K562 (cell line): Measurements from ENCODE around the gene SCN1B. TPM values are rescaled to one million over a fixed set of nuclear protein-coding genes. Genes with fewer than 3 reads are reported as not detected.

Experiments used
- ATAC-seq: fragments of 200-7000 bp; cut with Tn5 transposase; 3 replicates; pipeline ENCODE4 v1.9.1; 2020; ENCODE audit warnings: moderate library complexity
- BruUV-seq: library from RNA; stranded (reverse); fragments of 400-500 nt; replicated peaks from 2 replicates; lab custom pipeline; 2021; lab: Mats Ljungman, UMichigan
- CTCF ChIA-PET: fragments of 300-600 bp; formaldehyde crosslinking; extraction: SDS; loops from one replicate; lab custom pipeline; 2021; ENCODE audit warnings: low intra/inter-chr PET ratio; lab: Yijun Ruan, JAX
- POLR2A ChIA-PET: fragments of 300-600, 350-650 bp; sonication (Branson Sonifier 250); formaldehyde crosslinking; extraction: SDS; loops from one replicate; lab custom pipeline; 2021; ENCODE audit warnings: antibody characterized with exemption, inconsistent platforms; lab: Yijun Ruan, JAX
- DNase-seq, 4 experiments: peaks; one replicate each; pipeline versions ENCODE4 v3.0.0 to v3.0.0-alpha.2; 2011 to 2018; ENCODE audit warnings: low spot score in 3 of 4, mixed read lengths in 3 of 4; ENCODE audit errors: extremely low read depth in 1 of 4
- FAIRE-seq: peaks from 2 replicates; lab custom pipeline; 2011; peaks lifted over from hg19 to GRCh38; lab: Jason Lieb, UNC
- H2AFZ ChIP-seq: 2 replicates; pipeline ENCODE4 v1.6.0; 2011; ENCODE audit warnings: low read depth, low read length, control low read depth, inconsistent platforms
- H3K27ac ChIP-seq: fragments of 200-600 bp; 3 replicates; pipeline ENCODE4 v1.8.0; 2011; ENCODE audit warnings: low read depth, mild to moderate bottlenecking, control low read depth, inconsistent platforms, low read length, moderate library complexity, mixed read lengths; ENCODE audit errors: extremely low read depth
- H3K27me3 ChIP-seq, 2 experiments: fragments of 300-600 bp in 1 of 2; 2 replicates in 1 of 2; 3 replicates in 1 of 2; pipeline versions ENCODE4 v1.6.0 to v1.8.0; 2011; ENCODE audit warnings: inconsistent platforms in 2 of 2, low read length in 2 of 2, mild to moderate bottlenecking in 1 of 2, mixed read lengths in 1 of 2, moderate library complexity in 1 of 2; ENCODE audit not compliant: control insufficient read depth in 2 of 2, insufficient read depth in 2 of 2
- H3K36me3 ChIP-seq: fragments of 300-600 bp; 3 replicates; pipeline ENCODE4 v1.8.0; 2011; ENCODE audit warnings: mild to moderate bottlenecking, low read length, inconsistent platforms; ENCODE audit not compliant: control insufficient read depth, insufficient read depth
- H3K4me1 ChIP-seq, 2 experiments: fragments of 200-600 bp in 1 of 2; replicated peaks in 1 of 2; 2 replicates in 1 of 2; 3 replicates in 1 of 2; pipeline versions ENCODE4 v1.5.1 to v1.8.0; 2011; ENCODE audit warnings: inconsistent platforms in 2 of 2, low read length in 2 of 2, mild to moderate bottlenecking in 1 of 2, mixed read lengths in 1 of 2, moderate library complexity in 1 of 2; ENCODE audit not compliant: control insufficient read depth in 2 of 2, insufficient read depth in 2 of 2
- H3K4me2 ChIP-seq: 2 replicates; pipeline ENCODE4 v1.6.1; 2011; ENCODE audit warnings: low read length, control low read depth, inconsistent platforms, mixed read lengths; ENCODE audit not compliant: insufficient read depth
- H3K4me3 ChIP-seq: fragments of 200-600 bp; sonication (generic), shearing (Covaris generic); 2 replicates; pipeline ENCODE4 v1.5.1; 2016; ENCODE audit warnings: control low read depth, inconsistent platforms
- H3K79me2 ChIP-seq: fragments of 200-600 bp; 3 replicates; pipeline ENCODE4 v1.8.0; 2011; ENCODE audit warnings: low read length, inconsistent platforms; ENCODE audit not compliant: control insufficient read depth, insufficient read depth
- H3K9ac ChIP-seq, 2 experiments: 2 replicates each; pipeline versions ENCODE4 v1.6.0 to v1.6.1; 2011; ENCODE audit warnings: low read depth in 2 of 2, low read length in 2 of 2, control low read depth in 1 of 2, inconsistent platforms in 1 of 2, mild to moderate bottlenecking in 1 of 2, mixed read lengths in 1 of 2; ENCODE audit not compliant: insufficient read depth in 1 of 2
- H3K9me1 ChIP-seq: one replicate; pipeline ENCODE4 v1.6.0; 2011; ENCODE audit warnings: inconsistent platforms, mild to moderate bottlenecking, low read length, moderate library complexity; ENCODE audit not compliant: control insufficient read depth, insufficient read depth
- H3K9me3 ChIP-seq: replicated peaks from 2 replicates; pipeline ENCODE4 v1.5.1; 2011; ENCODE audit warnings: low read depth, low read length, inconsistent platforms; ENCODE audit not compliant: control insufficient read depth, insufficient read depth
- H4K20me1 ChIP-seq: replicated peaks from 2 replicates; pipeline ENCODE4 v1.6.1; 2011; ENCODE audit warnings: low read length, inconsistent platforms, mixed read lengths; ENCODE audit not compliant: control insufficient read depth, insufficient read depth
- ARHGAP35 ChIP-seq: fragments of 450-650 bp; IDR thresholded peaks from 2 replicates; pipeline ENCODE4 v1.6.1; 2018; ENCODE audit not compliant: partially characterized antibody
- CBX3 ChIP-seq, 2 experiments: IDR thresholded peaks; 1 replicate in 1 of 2; 2 replicates in 1 of 2; pipeline ENCODE4 v1.6.1; 2012; ENCODE audit warnings: inconsistent platforms in 2 of 2, low read length in 2 of 2, borderline replicate concordance in 1 of 2, control low read depth in 1 of 2
- ELK3 ChIP-seq: fragments of 450-650 bp; formaldehyde crosslinking; IDR thresholded peaks from 2 replicates; pipeline ENCODE4 v1.4.0; 2020; ENCODE audit warnings: mild to moderate bottlenecking
- KAT7 ChIP-seq: sonication (generic); formaldehyde crosslinking; IDR thresholded peaks from 2 replicates; pipeline ENCODE4 v1.8.0; 2022; ENCODE audit warnings: missing genetic modification reagents, mild to moderate bottlenecking, borderline replicate concordance
- MAX ChIP-seq: sonication (generic); formaldehyde crosslinking; IDR thresholded peaks from 2 replicates; pipeline ENCODE4 v1.9.0; 2022; ENCODE audit warnings: mild to moderate bottlenecking, missing genetic modification reagents
- NRF1 ChIP-seq, 2 experiments: fragments of 450-650 bp; IDR thresholded peaks in 1 of 2; conservative IDR thresholded peaks in 1 of 2; 2 replicates each; pipeline ENCODE4 v1.6.1; 2014; ENCODE audit warnings: mild to moderate bottlenecking in 2 of 2
- POLR2G ChIP-seq: fragments of 200-400 bp; formaldehyde crosslinking; IDR thresholded peaks from 2 replicates; pipeline ENCODE4 v1.6.1; 2017; ENCODE audit warnings: low read depth, mild to moderate bottlenecking, antibody characterized with exemption, low read length, moderate library complexity
- RBFOX2 ChIP-seq: fragments of 200-400 bp; formaldehyde crosslinking; IDR thresholded peaks from 2 replicates; pipeline ENCODE4 v1.6.1; 2017; ENCODE audit warnings: low read depth, mild to moderate bottlenecking, low read length, moderate library complexity
- SMARCB1 ChIP-seq: IDR thresholded peaks from 2 replicates; pipeline ENCODE4 v1.6.1; 2011; ENCODE audit warnings: improper control_type of control experiment, low read depth; ENCODE audit not compliant: insufficient read length
- SMC3 ChIP-seq: conservative IDR thresholded peaks from 2 replicates; pipeline ENCODE4 v1.6.1; 2011; ENCODE audit warnings: low read depth, low read length, improper control_type of control experiment; ENCODE audit not compliant: insufficient read depth
- ZNF174 ChIP-seq: fragments of 250-450 bp; sonication (Bioruptor Pico); IDR thresholded peaks from 2 replicates; pipeline ENCODE4 v1.4.0; 2020; ENCODE audit warnings: mild to moderate bottlenecking
- WGBS: fragments of 100-300 bp; shearing (Covaris generic); methylation state at CpG from one replicate; pipeline ENCODE4 v1.1.6; 2016; ENCODE audit warnings: low coverage, mixed read lengths; ENCODE audit not compliant: insufficient coverage; ENCODE audit errors: missing lambda C conversion rate; 5-methylcytosine and 5-hydroxymethylcytosine counted together
- in situ Hi-C: fragments of 300-500 bp; cut with MboI; formaldehyde crosslinking; loops from 4 replicates; pipeline ENCODE4 v1.15.0; 2018; ENCODE audit warnings: inconsistent platforms, mixed read lengths
- intact Hi-C: fragments of 100-400 bp; cut with micrococcal nuclease; formaldehyde crosslinking; loops from 2 replicates; pipeline ENCODE4 v1.14.2; 2022
- polyA plus RNA-seq, 8 experiments: library from polyadenylated mRNA; depleted of rRNA in 4 of 8; stranded (reverse) in 5 of 8; unstranded in 3 of 8; fragments of >200 nt; fragmentation: Nextera tagmentation in 2 of 8; fragmentation: Illumina TruSeq in 1 of 8; extraction: Ambion mirVana in 2 of 8; extraction: Trizol in 1 of 8; gene quantifications; 2 replicates each; pipeline versions ENCODE4 v1.2.1 to v1.2.3, GENCODE V29; 2011 to 2014; ENCODE audit warnings: inconsistent platforms in 1 of 8, missing spikeins in 1 of 8
- total RNA-seq, 7 experiments: library from RNA; depleted of rRNA in 6 of 7; stranded (reverse); fragments of >200 nt in 6 of 7; fragmentation: Illumina TruSeq in 2 of 7; extraction: Trizol in 2 of 7; gene quantifications; 2 replicates each; pipeline versions ENCODE4 v1.2.1 to v1.2.3, GENCODE V29; 2011 to 2021; ENCODE audit warnings: low replicate concordance in 1 of 7

Gene SCN1B
- total and polyA plus RNA-seq, 9 of the 15 experiments (the other 6 are each of a cell fraction or from before 2014, with no cell fraction given) = 0.03 to 2.5 (median 0.91) TPM

GRCh38 chr19:35024095-35024494 lies 6.2 kb upstream of the SCN1B start (continued):
- TF ChIP-seq ELK3 (CRISPR knock-in tag) = no peak
- no peak for TF ChIP-seq SMARCB1
- TF ChIP-seq NRF1 (conservative IDR thresholded peaks at IDR 0.05 in 1 of 2, IDR thresholded peaks at IDR 0.05 in 1 of 2) = no peak
- no peak for TF ChIP-seq CBX3 (IDR thresholded peaks at IDR 0.05; ENCODE audit: borderline replicate concordance in 1 of 2, low read length in 2 of 2)
- no peak for TF ChIP-seq ZNF174 (CRISPR knock-in tag)
- no peak for TF ChIP-seq MAX
- no peak for TF ChIP-seq KAT7 (CRISPR knock-in tag)
- TF ChIP-seq, all 486 proteins: peak for 0

GRCh38 chr19:35025969-35026368 lies 4.3 kb upstream of the SCN1B start:
- POLR2A ChIA-PET = interaction anchor here (0.6 to 3.3 kb wide), 4 partner anchors 10 to 127 kb away, joined by 3 to 18 read pairs (median 4); no protein-coding TSS in a partner anchor
- Histone ChIP-seq H3K9ac (no peak overlapping the region), H2AFZ (no peak overlapping the region)

More at GRCh38 chr19:35025969-35026368, 4.3 kb upstream of the SCN1B start:
- Histone ChIP-seq H4K20me1 (0 out of 2 replicates have a peak, but pooled peaks cover 3% of the 10 kb centered on the region), H3K4me3 (no peak overlapping the region), H3K27ac (no peak overlapping the region), H3K9me3 (no peaks in the 10 kb centered on the region), H3K27me3 (no peaks in the 10 kb centered on the region), H3K36me3 (peaks cover 69% of the 10 kb centered on the region), H3K4me2 (no peak overlapping the region), H3K79me2 (no peaks in the 10 kb centered on the region), H3K4me1 (peaks cover 0 to 14% of the 10 kb centered on the region in 2 experiments; a peak in 4 of 5 replicates), H3K9me1 (no peaks in the 10 kb centered on the region)
- FAIRE-seq (no peak), DNase-seq (no peak), ATAC-seq (no peak)
- CTCF ChIA-PET = no interaction called here
- intact Hi-C loops = no loop called here
- BruUV-seq = no TSS peak
- TF ChIP-seq RBFOX2 (peak; percentile 38; the same call in 1 of the 2 replicates), ARHGAP35 (no peak), SMC3 (no peak), POLR2G (peak; percentile 53)
- in situ Hi-C loops = no loop called here
- 90% methylated on average over 13 of the region's 21 CpGs for WGBS
